HepG2 (cell line): Measurements from ENCODE around the gene LDAH. TPM values are rescaled to one million over a fixed set of nuclear protein-coding genes. Genes with fewer than 3 reads are reported as not detected.

ENCODE experiments used
- ELF4 ChIP-seq: sonication (generic); formaldehyde crosslinking; IDR thresholded peaks from 2 replicates; pipeline ENCODE4 v1.5.0; 2020; ENCODE audit warnings: missing genetic modification reagents, mild to moderate bottlenecking, moderate library complexity, borderline replicate concordance
- EZH2 ChIP-seq: conservative IDR thresholded peaks from 2 replicates; pipeline ENCODE4 v1.6.1; 2012; ENCODE audit warnings: mild to moderate bottlenecking, low read depth, low read length, moderate library complexity
- HNRNPLL ChIP-seq: fragments of 200-400 bp; formaldehyde crosslinking; IDR thresholded peaks from 2 replicates; pipeline ENCODE4 v1.6.1; 2017; ENCODE audit warnings: mild to moderate bottlenecking, low read depth, low read length; ENCODE audit not compliant: poor library complexity, severe bottlenecking
- KDM1A ChIP-seq: IDR thresholded peaks from 2 replicates; pipeline ENCODE4 v1.6.1; 2016; ENCODE audit warnings: missing compliant biosample characterization
- PHB2 ChIP-seq: fragments of 450-650 bp; IDR thresholded peaks from 2 replicates; pipeline ENCODE4 v1.6.1; 2018; ENCODE audit not compliant: partially characterized antibody
- POLR2A ChIP-seq, 2 experiments: IDR thresholded peaks; 2 replicates each; pipeline ENCODE4 v1.6.1; 2011; ENCODE audit warnings: low read depth in 2 of 2, low read length in 2 of 2, mild to moderate bottlenecking in 1 of 2, moderate library complexity in 1 of 2; ENCODE audit not compliant: insufficient read depth in 1 of 2
- RFX1 ChIP-seq: fragments of 450-650 bp; IDR thresholded peaks from 2 replicates; pipeline ENCODE4 v1.6.1; 2017
- SMARCC2 ChIP-seq: fragments of 450-650 bp; IDR thresholded peaks from 2 replicates; pipeline ENCODE4 v1.6.1; 2017; ENCODE audit warnings: antibody characterized with exemption, mild to moderate bottlenecking
- ZMAT3 ChIP-seq: sonication (generic); formaldehyde crosslinking; conservative IDR thresholded peaks from 2 replicates; pipeline ENCODE4 v1.7.0; 2021; ENCODE audit warnings: missing genetic modification reagents
- ZMYM4 ChIP-seq: sonication (generic); formaldehyde crosslinking; IDR thresholded peaks from 2 replicates; pipeline ENCODE4 v1.8.1; 2023; ENCODE audit warnings: mild to moderate bottlenecking, missing genetic modification reagents
- ZNF10 ChIP-seq: sonication (generic); formaldehyde crosslinking; IDR thresholded peaks from 2 replicates; pipeline ENCODE4 v1.4.0; 2020; ENCODE audit warnings: mild to moderate bottlenecking, low read depth, missing genetic modification reagents, borderline replicate concordance
- ZNF337 ChIP-seq: sonication (generic); formaldehyde crosslinking; IDR thresholded peaks from 2 replicates; pipeline ENCODE4 v1.5.1; 2020; ENCODE audit warnings: missing genetic modification reagents, low read depth, mild to moderate bottlenecking, borderline replicate concordance
- ZNF501 ChIP-seq: sonication (generic); formaldehyde crosslinking; IDR thresholded peaks from 2 replicates; pipeline ENCODE4 v1.5.1; 2020; ENCODE audit warnings: mild to moderate bottlenecking, moderate library complexity, missing genetic modification reagents
- ZNF746 ChIP-seq: sonication (generic); formaldehyde crosslinking; IDR thresholded peaks from 2 replicates; pipeline ENCODE4 v1.8.0; 2022; ENCODE audit warnings: mild to moderate bottlenecking, missing genetic modification reagents
- ZNF775 ChIP-seq: sonication (generic); formaldehyde crosslinking; IDR thresholded peaks from 2 replicates; pipeline ENCODE4 v1.4.0; 2020; ENCODE audit warnings: missing genetic modification reagents, mild to moderate bottlenecking, moderate library complexity, borderline replicate concordance
- ZNF790 ChIP-seq: sonication (generic); formaldehyde crosslinking; IDR thresholded peaks from 2 replicates; pipeline ENCODE4 v1.8.0; 2022; ENCODE audit warnings: missing genetic modification reagents, mild to moderate bottlenecking, borderline replicate concordance
- ZSCAN30 ChIP-seq: sonication (generic); formaldehyde crosslinking; IDR thresholded peaks from 2 replicates; pipeline ENCODE4 v1.5.0; 2020; ENCODE audit warnings: mild to moderate bottlenecking, missing genetic modification reagents
- polyA plus RNA-seq, 8 experiments: library from polyadenylated mRNA; depleted of rRNA in 3 of 8; stranded (reverse) in 7 of 8; unstranded in 1 of 8; fragments of >200 nt; fragmentation: Illumina TruSeq in 4 of 8; extraction: Trizol in 4 of 8; gene quantifications; 2 replicates each; pipeline versions ENCODE4 v1.2.1 to v1.2.3, GENCODE V29; 2011 to 2016; ENCODE audit warnings: low read depth in 4 of 8, missing spikeins in 1 of 8, mixed read lengths in 1 of 8; ENCODE audit not compliant: insufficient read depth in 1 of 8
- total RNA-seq, 5 experiments: library from RNA; depleted of rRNA; stranded (reverse); fragments of >200 nt; fragmentation: Illumina TruSeq; extraction: Trizol; gene quantifications; 2 replicates each; pipeline ENCODE4 v1.2.3, GENCODE V29; 2016; ENCODE audit warnings: low read depth in 1 of 5
- TF ChIP-seq, protein P1 (sequence below): sonication (generic); formaldehyde crosslinking; IDR thresholded peaks from 2 replicates; pipeline ENCODE4 v1.4.0; 2020; ENCODE audit warnings: missing genetic modification reagents
- TF ChIP-seq, protein P2 (sequence below): sonication (generic); formaldehyde crosslinking; IDR thresholded peaks from 2 replicates; pipeline ENCODE4 v1.4.0; 2020; ENCODE audit warnings: missing genetic modification reagents; ENCODE audit errors: not compliant biosample characterization
- TF ChIP-seq, protein P3 (sequence below): sonication (generic); formaldehyde crosslinking; IDR thresholded peaks from 2 replicates; pipeline ENCODE4 v1.5.0; 2020; ENCODE audit warnings: mild to moderate bottlenecking, missing genetic modification reagents, borderline replicate concordance
- TF ChIP-seq, protein P4 (sequence below): sonication (generic); formaldehyde crosslinking; IDR thresholded peaks from 2 replicates; pipeline ENCODE4 v1.5.1; 2020; ENCODE audit warnings: missing genetic modification reagents, mild to moderate bottlenecking, borderline replicate concordance
- TF ChIP-seq, protein P5 (sequence below): sonication (generic); formaldehyde crosslinking; conservative IDR thresholded peaks from 2 replicates; pipeline ENCODE4 v1.4.0; 2020; ENCODE audit warnings: missing genetic modification reagents

Gene LDAH
- total and polyA plus RNA-seq, 2 of the 13 experiments (the other 11 are each of a cell fraction or from before 2014, with no cell fraction given), result 28.8 to 46.2 TPM

DNA sequence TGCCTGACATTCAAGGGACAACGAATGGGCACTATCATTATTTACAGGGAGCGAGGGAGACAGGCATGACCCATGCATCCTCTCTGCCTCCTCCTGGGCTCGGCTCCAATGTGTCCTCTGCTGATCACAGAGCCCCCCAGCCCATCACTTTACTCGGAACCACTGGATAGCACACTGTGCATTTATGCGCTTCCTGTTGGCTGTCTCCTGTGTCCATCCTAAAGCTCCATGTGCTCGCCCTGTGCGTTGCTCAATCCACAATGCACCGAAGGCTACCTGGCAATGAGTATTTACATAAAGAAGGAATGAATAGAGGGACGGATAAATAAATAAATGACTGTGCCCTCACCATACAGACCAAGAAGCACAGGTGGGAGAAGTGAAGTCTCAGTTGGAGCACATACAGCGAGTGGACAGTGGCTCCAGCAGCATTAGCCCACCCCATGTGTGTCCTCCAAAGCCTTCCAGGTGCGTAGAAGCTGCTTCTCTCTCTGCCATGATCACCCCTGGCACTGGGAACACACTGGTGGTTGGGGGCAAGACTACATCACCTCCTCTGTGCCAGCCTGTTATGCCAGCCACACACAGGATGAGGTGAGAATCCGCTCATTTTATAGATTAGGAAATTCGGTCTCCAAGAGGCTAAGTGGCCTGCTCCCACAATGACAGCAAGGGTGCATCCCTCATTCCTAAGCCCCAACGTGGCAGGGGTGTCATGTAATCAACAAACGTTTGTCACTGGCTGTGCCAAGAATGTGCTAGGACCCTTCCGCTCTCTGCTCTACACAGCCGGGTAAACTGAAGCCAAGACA is 158.3 kb downstream of the LDAH start (continued):
- TF ChIP-seq ZNF10 (CRISPR knock-in tag) (no peak), ZNF775 (CRISPR knock-in tag) (no peak), ZNF337 (CRISPR knock-in tag) (no peak), SMARCC2 (no peak), EZH2 (peak; percentile 58; the same call in 1 of the 2 replicates), ZMYM4 (CRISPR knock-in tag) (no peak), KDM1A (CRISPR knock-in tag) (no peak), HNRNPLL (no peak), PHB2 (no peak), POLR2A (IDR thresholded peaks at IDR 0.05; ENCODE audit: insufficient read depth in 1 of 2, low read depth in 2 of 2, low read length in 2 of 2) (no peak), RFX1 (no peak), ZMAT3 (CRISPR knock-in tag) (no peak), ZSCAN30 (CRISPR knock-in tag) (no peak), ZNF746 (CRISPR knock-in tag) (no peak), ZNF501 (no peak), ZNF790 (no peak), ELF4 (CRISPR knock-in tag) (no peak)
- TF ChIP-seq, protein P1, sequence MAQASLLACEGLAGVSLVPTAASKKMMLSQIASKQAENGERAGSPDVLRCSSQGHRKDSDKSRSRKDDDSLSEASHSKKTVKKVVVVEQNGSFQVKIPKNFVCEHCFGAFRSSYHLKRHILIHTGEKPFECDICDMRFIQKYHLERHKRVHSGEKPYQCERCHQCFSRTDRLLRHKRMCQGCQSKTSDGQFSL (CRISPR knock-in tag), result no peak
- TF ChIP-seq, protein P2, sequence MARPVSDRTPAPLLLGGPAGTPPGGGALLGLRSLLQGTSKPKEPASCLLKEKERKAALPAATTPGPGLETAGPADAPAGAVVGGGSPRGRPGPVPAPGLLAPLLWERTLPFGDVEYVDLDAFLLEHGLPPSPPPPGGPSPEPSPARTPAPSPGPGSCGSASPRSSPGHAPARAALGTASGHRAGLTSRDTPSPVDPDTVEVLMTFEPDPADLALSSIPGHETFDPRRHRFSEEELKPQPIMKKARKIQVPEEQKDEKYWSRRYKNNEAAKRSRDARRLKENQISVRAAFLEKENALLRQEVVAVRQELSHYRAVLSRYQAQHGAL, result no peak
- TF ChIP-seq, protein P3, sequence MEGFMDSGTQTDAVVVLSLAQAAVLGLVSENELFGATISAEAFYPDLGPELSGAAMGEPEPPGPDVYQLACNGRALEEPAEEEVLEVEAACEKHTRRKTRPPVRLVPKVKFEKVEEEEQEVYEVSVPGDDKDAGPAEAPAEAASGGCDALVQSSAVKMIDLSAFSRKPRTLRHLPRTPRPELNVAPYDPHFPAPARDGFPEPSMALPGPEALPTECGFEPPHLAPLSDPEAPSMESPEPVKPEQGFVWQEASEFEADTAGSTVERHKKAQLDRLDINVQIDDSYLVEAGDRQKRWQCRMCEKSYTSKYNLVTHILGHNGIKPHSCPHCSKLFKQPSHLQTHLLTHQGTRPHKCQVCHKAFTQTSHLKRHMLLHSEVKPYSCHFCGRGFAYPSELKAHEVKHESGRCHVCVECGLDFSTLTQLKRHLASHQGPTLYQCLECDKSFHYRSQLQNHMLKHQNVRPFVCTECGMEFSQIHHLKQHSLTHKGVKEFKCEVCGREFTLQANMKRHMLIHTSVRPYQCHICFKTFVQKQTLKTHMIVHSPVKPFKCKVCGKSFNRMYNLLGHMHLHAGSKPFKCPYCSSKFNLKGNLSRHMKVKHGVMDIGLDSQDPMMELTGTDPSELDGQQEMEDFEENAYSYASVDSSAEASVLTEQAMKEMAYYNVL (CRISPR knock-in tag), result peak; percentile 69; the same call in 1 of the 2 replicates
- TF ChIP-seq, protein P4, sequence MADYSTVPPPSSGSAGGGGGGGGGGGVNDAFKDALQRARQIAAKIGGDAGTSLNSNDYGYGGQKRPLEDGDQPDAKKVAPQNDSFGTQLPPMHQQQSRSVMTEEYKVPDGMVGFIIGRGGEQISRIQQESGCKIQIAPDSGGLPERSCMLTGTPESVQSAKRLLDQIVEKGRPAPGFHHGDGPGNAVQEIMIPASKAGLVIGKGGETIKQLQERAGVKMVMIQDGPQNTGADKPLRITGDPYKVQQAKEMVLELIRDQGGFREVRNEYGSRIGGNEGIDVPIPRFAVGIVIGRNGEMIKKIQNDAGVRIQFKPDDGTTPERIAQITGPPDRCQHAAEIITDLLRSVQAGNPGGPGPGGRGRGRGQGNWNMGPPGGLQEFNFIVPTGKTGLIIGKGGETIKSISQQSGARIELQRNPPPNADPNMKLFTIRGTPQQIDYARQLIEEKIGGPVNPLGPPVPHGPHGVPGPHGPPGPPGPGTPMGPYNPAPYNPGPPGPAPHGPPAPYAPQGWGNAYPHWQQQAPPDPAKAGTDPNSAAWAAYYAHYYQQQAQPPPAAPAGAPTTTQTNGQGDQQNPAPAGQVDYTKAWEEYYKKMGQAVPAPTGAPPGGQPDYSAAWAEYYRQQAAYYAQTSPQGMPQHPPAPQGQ, result no peak
- TF ChIP-seq, protein P5, sequence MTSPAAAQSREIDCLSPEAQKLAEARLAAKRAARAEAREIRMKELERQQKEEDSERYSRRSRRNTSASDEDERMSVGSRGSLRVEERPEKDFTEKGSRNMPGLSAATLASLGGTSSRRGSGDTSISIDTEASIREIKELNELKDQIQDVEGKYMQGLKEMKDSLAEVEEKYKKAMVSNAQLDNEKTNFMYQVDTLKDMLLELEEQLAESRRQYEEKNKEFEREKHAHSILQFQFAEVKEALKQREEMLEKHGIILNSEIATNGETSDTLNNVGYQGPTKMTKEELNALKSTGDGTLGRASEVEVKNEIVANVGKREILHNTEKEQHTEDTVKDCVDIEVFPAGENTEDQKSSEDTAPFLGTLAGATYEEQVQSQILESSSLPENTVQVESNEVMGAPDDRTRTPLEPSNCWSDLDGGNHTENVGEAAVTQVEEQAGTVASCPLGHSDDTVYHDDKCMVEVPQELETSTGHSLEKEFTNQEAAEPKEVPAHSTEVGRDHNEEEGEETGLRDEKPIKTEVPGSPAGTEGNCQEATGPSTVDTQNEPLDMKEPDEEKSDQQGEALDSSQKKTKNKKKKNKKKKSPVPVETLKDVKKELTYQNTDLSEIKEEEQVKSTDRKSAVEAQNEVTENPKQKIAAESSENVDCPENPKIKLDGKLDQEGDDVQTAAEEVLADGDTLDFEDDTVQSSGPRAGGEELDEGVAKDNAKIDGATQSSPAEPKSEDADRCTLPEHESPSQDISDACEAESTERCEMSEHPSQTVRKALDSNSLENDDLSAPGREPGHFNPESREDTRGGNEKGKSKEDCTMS (CRISPR knock-in tag), result no peak
